HG02610 (cell line): Measurements from ENCODE around the gene TMIGD2.
A peak's percentile ranks its signal among the peaks of the same experiment; 100 is the strongest.
"Not testable (repeated sequence)": the region's sequence is repeated elsewhere in the genome, so short reads cannot be mapped to it uniquely, and the experiment has no call there.

Experiments
- ATAC-seq: cut with Tn5 transposase; IDR thresholded peaks from one replicate; pipeline ENCODE4 v1.9.1; 2021; ENCODE audit warnings: mild to moderate bottlenecking, moderate library complexity; ENCODE audit not compliant: unreplicated experiment

TMIGD2 gene

DNA sequence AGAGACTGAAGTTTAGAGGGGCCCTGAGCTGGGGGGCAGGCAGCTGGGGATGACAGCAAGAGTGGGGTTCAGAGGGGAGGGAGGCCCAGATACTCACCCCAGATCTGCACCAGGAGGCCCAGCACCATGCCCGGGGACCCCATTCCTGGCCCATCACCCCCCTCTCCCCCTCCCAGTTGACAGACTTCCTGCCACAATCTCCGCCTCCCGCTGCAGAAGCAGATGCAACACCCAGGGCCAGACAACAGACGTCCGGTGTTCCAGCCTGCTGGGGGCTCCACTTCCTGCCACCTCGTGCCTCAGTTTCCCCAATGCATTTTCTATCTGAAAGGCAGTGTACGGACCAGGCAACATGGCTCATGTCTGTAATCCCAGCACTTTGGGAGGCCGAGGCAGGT, at the start of gene TMIGD2:
Gene TMIGD2 (minus strand): TSS at position 147 of the 398 bp plus-strand sequence. CDS start 4 bp downstream, at position 143.
- no peak for ATAC-seq

DNA sequence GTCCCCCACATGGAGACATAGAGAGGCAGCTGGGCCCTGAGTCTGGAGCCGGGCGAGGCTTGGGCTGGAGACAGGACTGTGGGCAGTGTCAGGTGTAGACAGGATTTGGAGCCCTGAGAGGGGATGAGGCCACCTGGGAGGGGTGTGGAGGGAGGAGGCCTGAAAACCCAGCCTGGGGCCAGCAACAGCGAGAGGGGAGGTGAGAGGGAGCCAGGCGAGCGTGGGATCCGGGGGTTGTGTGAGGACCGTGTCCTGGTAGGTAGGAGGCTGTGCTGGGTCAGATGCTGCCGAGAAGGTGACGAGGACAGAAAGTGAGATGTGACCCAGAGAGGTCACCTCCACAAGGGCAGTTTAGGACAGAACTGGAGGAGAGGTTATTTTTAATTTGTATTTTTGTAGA, 48.5 kb upstream of the TMIGD2 start:
- ATAC-seq, result no peak

GRCh38 chr19:4350111-4350510, 47.9 kb upstream of the TMIGD2 start:
- ATAC-seq, result no peak

GRCh38 chr19:4349225-4349624, 47.0 kb upstream of the TMIGD2 start:
- ATAC-seq, result not testable (repeated sequence)

DNA sequence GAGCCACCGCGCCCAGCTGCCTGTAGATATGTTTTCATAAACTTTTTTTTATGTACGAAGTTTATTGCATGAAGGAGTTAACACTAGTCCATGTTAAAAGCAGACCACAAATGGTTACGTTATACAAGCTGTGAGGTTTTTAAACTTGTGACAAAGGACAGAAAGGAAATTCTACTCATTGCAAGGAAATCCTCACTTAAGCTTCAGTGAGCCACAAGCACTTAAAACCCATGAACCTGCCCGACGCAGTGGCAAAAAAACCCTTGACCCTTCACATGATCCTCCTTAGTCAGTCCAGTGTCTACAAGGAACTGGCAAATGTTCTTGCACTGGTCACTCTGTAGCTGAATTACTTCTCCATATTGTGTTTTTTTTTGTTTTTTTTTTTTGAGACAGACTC, 45.3 kb upstream of the TMIGD2 start:
- no peak for ATAC-seq

GRCh38 chr19:4346020-4346383, 43.8 kb upstream of the TMIGD2 start:
- ATAC-seq, result no peak

DNA sequence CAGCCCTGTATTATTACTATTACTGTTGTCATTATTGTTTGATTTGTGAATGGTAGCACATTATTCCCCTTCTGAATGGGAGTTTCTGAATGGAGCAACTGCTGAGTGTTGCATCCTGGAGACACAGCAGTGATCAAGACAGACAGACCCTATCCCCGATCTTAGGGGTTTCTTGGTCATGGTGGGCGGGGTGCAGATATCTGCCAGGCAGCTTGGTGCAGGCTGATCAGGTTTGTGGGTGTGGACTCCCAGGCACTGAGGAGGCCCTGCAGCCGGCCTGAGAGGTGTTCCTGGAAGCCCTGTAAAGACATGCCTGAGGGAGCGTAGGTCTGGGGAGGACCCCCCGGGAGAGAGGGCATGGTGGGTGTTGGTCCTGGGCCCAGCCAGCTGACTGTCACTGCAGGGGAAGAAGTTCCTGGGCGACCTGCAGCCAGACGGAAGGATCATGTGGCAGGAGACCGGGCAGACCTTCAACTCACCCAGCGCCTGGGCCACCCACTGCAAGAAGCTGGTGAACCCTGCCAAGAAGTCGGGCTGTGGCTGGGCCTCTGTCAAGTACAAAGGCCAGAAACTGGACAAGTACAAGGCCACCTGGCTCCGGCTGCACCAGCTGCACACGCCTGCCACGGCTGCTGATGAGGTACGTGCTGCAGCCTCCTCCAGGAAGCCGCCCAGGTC, 43.3 kb upstream of the TMIGD2 start:
- ATAC-seq, result no peak

DNA sequence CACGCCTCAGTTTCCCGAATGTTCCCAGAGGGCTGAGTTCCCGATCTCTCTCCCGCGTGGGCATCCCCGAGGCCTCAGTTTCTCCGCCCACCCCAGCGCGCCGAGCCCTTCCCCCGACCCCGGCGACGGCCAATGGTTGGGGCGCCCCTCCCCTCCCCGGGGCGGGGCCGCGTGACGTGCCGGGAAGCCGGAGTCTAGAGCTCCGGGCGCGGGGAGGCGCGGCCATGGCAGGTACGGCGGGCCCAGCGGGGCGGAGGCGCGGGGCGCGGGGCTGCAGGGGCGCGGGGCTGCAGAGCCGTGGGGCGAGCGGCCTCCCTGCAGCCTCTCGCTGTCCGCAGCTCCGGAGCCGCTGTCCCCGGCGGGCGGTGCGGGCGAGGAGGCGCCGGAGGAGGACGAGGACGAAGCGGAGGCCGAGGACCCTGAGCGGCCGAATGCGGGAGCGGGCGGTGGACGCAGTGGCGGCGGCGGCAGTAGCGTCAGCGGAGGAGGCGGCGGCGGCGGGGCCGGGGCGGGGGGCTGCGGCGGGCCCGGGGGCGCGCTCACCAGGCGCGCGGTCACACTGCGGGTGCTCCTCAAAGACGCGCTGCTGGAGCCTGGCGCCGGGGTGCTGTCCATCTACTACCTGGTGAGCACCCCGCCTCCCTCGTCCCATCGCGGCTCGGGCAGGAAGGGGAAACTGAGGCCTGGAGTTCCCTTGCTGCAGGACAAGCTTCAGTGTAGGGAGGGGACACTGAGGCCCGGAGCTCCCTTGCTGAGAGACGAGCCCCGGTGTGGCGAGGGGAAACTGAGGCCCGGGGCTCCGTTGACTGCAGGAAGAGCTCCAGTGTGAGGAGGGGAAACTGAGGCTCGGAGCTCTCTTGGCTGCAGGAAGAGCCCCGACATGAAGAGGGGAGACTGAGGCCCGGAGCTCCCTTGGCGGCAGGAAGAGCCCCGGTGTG, 41.5 kb upstream of the TMIGD2 start, which contains the start of gene MPND:
Gene MPND (plus strand): TSS at position 193 of the 938 bp plus-strand sequence. CDS start 32 bp downstream, at position 225.
- ATAC-seq, result peak; percentile 54

DNA sequence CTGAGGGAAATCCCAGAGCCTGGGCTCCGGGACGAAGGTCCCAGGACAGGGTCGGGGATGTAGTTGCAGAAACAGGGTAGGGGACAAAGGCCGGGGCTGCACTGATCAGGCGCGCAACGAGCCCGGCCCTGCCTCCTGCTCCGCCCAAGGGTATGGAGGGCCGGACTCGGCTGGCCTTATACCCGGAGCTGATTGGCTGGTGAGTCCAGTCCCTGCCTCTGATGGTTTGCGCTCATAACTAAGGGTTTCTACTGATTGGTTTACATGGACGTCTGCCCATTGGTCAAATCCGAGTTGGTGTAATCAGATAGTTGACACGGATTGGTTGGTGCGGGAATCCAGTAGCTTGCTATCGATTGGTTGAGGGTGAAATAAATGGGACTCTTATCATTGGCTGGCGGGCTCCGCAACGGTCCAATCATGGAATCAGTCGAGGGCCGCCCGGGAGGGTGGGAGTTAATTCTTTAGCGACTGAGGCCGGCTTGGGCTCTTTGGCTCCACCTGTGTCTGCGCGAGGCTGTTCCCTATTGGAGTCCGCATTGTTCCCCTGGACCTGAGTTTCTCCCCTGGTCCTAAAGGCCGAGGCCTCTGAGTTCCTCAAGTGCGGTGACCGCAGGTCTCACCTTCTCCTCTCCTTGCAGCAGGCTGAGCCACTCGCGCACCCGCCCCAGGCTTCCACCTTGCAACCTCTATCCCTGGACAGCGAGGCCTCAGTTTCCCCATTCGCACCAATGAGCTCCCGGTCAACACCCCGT, 40.6 kb upstream of the TMIGD2 start:
- peak; percentile 91 for ATAC-seq

GRCh38 chr19:4342314-4342614, 40.1 kb upstream of the TMIGD2 start:
- ATAC-seq, result no peak

DNA sequence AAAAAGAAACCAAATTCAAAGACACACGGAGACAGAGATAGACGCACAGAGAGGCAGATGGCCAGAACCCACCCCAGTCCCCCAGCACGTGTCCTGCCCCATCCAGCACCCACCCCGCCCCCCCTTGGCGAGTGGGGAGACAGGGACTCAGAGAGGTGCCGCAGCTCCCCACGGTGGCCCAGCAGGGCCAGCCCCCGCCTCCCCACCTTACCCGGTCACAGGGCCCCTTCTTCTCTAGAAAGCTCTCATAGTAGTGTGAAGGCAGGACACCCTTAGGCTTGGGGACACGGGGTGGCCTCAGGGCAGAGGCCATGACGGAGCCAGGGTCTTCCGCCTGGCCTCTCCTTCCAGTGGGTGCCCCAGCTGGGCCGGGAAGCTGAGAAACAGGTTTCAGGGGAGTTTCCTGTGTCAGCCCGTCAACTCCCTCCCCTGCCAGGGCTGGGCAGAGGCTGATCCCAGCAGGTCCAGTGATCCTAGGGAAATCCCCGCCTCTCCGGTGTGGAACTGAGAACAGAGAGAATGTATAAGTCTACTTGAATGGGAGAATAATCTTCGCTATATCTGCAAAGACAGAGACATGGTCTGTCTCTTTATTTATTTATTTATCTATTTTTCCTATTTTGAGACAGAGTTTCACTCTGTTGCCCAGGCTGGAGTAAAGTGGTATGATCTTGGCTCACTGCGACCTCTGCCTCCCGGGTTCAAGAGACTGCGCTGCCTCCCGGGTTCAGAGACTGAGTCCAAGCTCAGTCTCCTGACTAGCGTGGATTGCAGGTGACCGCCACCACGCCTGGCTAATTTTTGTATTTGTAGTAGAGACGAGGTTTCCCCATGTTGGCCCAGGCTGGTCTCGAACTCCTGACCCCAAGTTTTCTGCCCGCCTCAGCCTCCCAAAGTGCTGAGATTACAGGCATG, 36.5 kb upstream of the TMIGD2 start, which contains the start of gene STAP2:
Gene STAP2 (minus strand): TSS at position 387 of the 915 bp plus-strand sequence. CDS start 74 bp downstream, at position 313.
- no peak for ATAC-seq

- ATAC-seq, result no peak
Measured at GRCh38 chr19:4337906-4338440, 35.8 kb upstream of the TMIGD2 start.

- ATAC-seq, result no peak
Measured at GRCh38 chr19:4334929-4335570, 32.9 kb upstream of the TMIGD2 start.

- no peak for ATAC-seq
Measured at GRCh38 chr19:4329858-4330257, 27.7 kb upstream of the TMIGD2 start.

- ATAC-seq, result not testable (repeated sequence)
Measured at GRCh38 chr19:4328991-4329681, 26.9 kb upstream of the TMIGD2 start.

- peak; percentile 79 for ATAC-seq
Measured at GRCh38 chr19:4328243-4328990, 26.2 kb upstream of the TMIGD2 start.

DNA sequence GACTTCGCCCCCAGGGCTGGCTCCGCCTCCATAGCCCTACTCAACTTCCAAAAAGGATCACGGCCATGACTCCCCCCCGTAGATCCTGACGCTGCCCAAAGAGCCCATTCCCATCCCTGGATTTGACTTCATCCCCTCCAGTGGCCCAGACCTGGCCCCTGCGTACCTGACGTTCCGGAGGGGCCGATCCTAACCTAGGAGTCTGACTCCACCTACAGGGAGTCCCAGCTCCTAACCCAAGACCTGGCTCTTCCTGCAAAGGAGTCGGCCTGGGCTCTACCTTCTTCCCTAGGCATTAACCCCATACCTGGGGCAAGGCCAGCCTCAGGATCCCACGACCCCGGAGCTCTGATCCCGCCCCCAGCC, 25.7 kb upstream of the TMIGD2 start:
- no peak for ATAC-seq

GRCh38 chr19:4327252-4327876, 25.2 kb upstream of the TMIGD2 start:
- ATAC-seq, result no peak
